Progenitor cell of endocrine pancreas (in vitro differentiated cells): ENCODE data around the gene KNDC1. TPM values are rescaled to one million over a fixed set of nuclear protein-coding genes. Genes with fewer than 3 reads are reported as not detected.

Experiments used
- DNase-seq: peaks from one replicate; pipeline ENCODE4 v3.0.0; 2021; ENCODE audit warnings: low spot score; ENCODE audit not compliant: unreplicated experiment
- H3K27ac Mint-ChIP-seq: 2 replicates; pipeline ENCODE4 v1.8.0; 2021; ENCODE audit warnings: mild to moderate bottlenecking, moderate library complexity, mixed read lengths
- H3K27me3 Mint-ChIP-seq: 2 replicates; pipeline ENCODE4 v1.8.0; 2021; ENCODE audit warnings: mixed read lengths
- H3K36me3 Mint-ChIP-seq: 2 replicates; pipeline ENCODE4 v1.8.0; 2022; ENCODE audit warnings: mixed read lengths; ENCODE audit not compliant: insufficient read depth
- H3K4me1 Mint-ChIP-seq: 2 replicates; pipeline ENCODE4 v1.8.0; 2021; ENCODE audit warnings: low read depth, mixed read lengths
- H3K4me3 Mint-ChIP-seq: 2 replicates; pipeline ENCODE4 v1.8.0; 2021; ENCODE audit warnings: low read depth, mild to moderate bottlenecking, moderate library complexity, mixed read lengths
- H3K9me3 Mint-ChIP-seq: 2 replicates; pipeline ENCODE4 v1.8.0; 2021; ENCODE audit warnings: low read depth, mixed read lengths
- total RNA-seq: library from RNA; stranded (reverse); gene quantifications from 2 replicates; pipeline ENCODE4 v1.2.1, GENCODE V29; 2021
- TF ChIP-seq, protein P1 (sequence below): fragments of 200-600 bp; sonication (generic); IDR thresholded peaks from one replicate; pipeline ENCODE4 v1.5.0; 2021; ENCODE audit warnings: antibody characterized with exemption, mild to moderate bottlenecking; ENCODE audit not compliant: unreplicated experiment

Gene KNDC1
- total RNA-seq, 1 donor from 2014 or later, result 14.2 TPM

DNA sequence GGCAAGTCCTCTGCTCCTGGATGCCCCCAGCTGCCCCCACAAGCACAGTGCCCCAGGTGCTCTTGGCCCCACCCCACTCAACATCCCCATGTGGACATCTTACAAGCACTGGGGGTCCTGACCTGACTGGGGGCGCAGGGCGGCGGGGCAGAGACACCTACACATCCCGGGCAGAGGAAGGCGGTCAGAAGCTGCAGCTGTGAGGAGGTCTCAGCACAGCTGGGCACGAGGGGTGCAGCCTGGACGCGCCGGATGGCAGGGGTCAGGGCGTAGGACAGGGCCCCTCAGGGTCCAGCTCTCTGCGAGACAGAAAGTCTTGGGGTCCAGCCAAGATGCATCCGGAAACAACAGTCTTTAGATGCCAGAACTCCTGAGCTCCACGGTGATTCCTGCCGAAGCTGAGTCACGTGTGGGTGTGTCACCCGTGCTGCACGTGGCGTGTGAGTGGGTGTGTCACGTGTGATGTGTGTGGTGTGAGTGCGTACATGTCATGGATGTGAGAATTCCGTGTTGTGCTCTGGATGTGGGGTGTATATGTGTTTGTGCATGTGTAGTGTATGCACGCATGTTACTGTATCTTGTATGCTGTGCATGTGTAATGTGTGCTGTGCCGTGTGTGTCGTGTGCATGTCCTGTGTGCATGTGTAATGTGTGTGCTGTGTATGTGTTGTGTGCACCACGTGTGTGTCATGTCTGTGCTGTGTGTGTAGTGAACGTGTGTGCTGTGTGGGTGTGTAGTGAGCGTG is 82.8 kb downstream of the KNDC1 start:
- Mint-ChIP-seq H3K9me3 (no peaks in the 10 kb centered on the region), H3K36me3 (peaks cover 1% of the 10 kb centered on the region), H3K27ac (no peak overlapping the region), H3K4me3 (no peak overlapping the region), H3K4me1 (peaks cover 15% of the 10 kb centered on the region), H3K27me3 (peaks cover 57% of the 10 kb centered on the region)
- no peak for DNase-seq
- TF ChIP-seq, protein P1, sequence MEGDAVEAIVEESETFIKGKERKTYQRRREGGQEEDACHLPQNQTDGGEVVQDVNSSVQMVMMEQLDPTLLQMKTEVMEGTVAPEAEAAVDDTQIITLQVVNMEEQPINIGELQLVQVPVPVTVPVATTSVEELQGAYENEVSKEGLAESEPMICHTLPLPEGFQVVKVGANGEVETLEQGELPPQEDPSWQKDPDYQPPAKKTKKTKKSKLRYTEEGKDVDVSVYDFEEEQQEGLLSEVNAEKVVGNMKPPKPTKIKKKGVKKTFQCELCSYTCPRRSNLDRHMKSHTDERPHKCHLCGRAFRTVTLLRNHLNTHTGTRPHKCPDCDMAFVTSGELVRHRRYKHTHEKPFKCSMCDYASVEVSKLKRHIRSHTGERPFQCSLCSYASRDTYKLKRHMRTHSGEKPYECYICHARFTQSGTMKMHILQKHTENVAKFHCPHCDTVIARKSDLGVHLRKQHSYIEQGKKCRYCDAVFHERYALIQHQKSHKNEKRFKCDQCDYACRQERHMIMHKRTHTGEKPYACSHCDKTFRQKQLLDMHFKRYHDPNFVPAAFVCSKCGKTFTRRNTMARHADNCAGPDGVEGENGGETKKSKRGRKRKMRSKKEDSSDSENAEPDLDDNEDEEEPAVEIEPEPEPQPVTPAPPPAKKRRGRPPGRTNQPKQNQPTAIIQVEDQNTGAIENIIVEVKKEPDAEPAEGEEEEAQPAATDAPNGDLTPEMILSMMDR, result no peak

DNA sequence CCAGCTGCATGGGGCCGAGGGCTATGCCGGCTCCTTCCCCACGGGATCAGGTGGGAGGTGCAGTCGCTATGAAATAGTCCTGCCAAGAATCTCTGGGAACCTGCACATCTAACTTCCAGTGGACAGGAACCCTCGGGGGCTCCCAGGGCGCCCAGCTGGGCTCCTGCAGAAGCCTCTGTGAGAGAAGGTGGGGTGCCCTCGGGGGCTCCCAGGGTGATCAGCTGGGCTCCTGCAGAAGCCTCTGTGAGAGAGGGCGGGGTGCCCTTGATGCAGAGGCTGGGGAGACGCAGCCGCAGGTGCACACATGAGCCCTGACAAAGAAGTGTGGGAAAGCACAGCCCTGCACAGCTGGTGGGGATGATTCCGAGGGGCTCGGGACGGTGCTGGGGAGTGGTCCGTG is 83.6 kb downstream of the KNDC1 start:
- peaks cover 1% of the 10 kb centered on the region for H3K36me3 Mint-ChIP-seq
- TF ChIP-seq, protein P1, result no peak
- H3K4me3 Mint-ChIP-seq, result no peak overlapping the region
- H3K4me1 Mint-ChIP-seq, result peaks cover 14% of the 10 kb centered on the region
- no peak for DNase-seq
- no peaks in the 10 kb centered on the region for H3K9me3 Mint-ChIP-seq
- no peak overlapping the region for H3K27ac Mint-ChIP-seq
- H3K27me3 Mint-ChIP-seq, result peaks cover 52% of the 10 kb centered on the region

- Mint-ChIP-seq H3K27me3 (peaks cover 53% of the 10 kb centered on the region), H3K27ac (no peak overlapping the region), H3K4me3 (no peak overlapping the region), H3K9me3 (no peaks in the 10 kb centered on the region), H3K36me3 (peaks cover 1% of the 10 kb centered on the region), H3K4me1 (peaks cover 10% of the 10 kb centered on the region)
- TF ChIP-seq, protein P1, result no peak
- DNase-seq, result no peak
Observed at GRCh38 chr10:133245439-133246235, 85.6 kb downstream of the KNDC1 start.

DNA sequence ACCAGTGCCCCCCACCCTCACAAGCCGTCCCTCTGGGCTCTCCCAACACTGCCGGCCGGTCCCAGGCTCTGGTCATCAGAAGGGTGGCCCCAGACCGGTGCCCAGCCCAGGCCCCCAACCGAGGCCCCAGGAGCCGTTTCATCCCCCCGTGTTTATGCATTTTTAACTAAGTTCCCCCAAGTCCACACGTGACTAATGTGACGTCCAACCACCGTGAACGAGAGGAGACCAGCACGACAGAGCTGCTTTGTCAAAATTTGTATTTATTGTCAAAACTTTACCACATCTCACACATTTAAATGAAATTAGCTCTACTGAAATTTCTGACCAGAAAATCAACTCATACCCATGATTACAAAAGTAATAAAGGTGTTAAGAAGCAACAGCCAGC is 86.2 kb downstream of the KNDC1 start:
- no peaks in the 10 kb centered on the region for H3K36me3 Mint-ChIP-seq
- TF ChIP-seq, protein P1, result no peak
- H3K27me3 Mint-ChIP-seq, result peaks cover 49% of the 10 kb centered on the region
- no peaks in the 10 kb centered on the region for H3K9me3 Mint-ChIP-seq
- peaks cover 7% of the 10 kb centered on the region for H3K4me1 Mint-ChIP-seq
- H3K4me3 Mint-ChIP-seq, result no peak overlapping the region
- no peak overlapping the region for H3K27ac Mint-ChIP-seq
- DNase-seq, result no peak

GRCh38 chr10:133247681-133248333 is 87.8 kb downstream of the KNDC1 start:
- no peak overlapping the region for H3K27ac Mint-ChIP-seq
- no peaks in the 10 kb centered on the region for H3K36me3 Mint-ChIP-seq
- peaks cover 36% of the 10 kb centered on the region for H3K27me3 Mint-ChIP-seq
- TF ChIP-seq, protein P1, result no peak
- H3K4me3 Mint-ChIP-seq, result no peak overlapping the region
- DNase-seq, result no peak
- peaks cover 7% of the 10 kb centered on the region for H3K4me1 Mint-ChIP-seq
- H3K9me3 Mint-ChIP-seq, result no peaks in the 10 kb centered on the region
